Stimulated activated naive B cell treated with anti-CD40 and anti-IgM and Interleukin-4, amounts not matched to agents 10 μg/mL and 1 μg/mL and 100 μg/mL, for 72 hours (primary cell): ENCODE data around the gene SV2C.
"Not testable (repeated sequence)": the region's sequence is repeated elsewhere in the genome, so short reads cannot be mapped to it uniquely, and the experiment has no call there.

Experiments used
- ATAC-seq, 2 donors: fragments of 150-1000 bp; cut with Tn5 transposase; replicated peaks; 2 replicates each; pipeline ENCODE4 v1.10.0; 2021; ENCODE audit warnings: moderate library complexity in 1 of 2
- DNase-seq: peaks from one replicate; pipeline ENCODE4 v3.0.0; 2021
- H3K27ac Mint-ChIP-seq: one replicate; pipeline ENCODE4 v1.8.0; 2022; ENCODE audit warnings: mild to moderate bottlenecking, mixed read lengths
- H3K27me3 Mint-ChIP-seq, 2 donors: one replicate each; pipeline ENCODE4 v1.8.0; 2022; ENCODE audit warnings: mixed read lengths in 2 of 2
- H3K36me3 Mint-ChIP-seq, 2 donors: one replicate each; pipeline ENCODE4 v1.8.0; 2022; ENCODE audit warnings: mixed read lengths in 2 of 2, mild to moderate bottlenecking in 1 of 2
- H3K4me1 Mint-ChIP-seq, 2 donors: one replicate each; pipeline ENCODE4 v1.8.0; 2022; ENCODE audit warnings: mixed read lengths in 2 of 2, mild to moderate bottlenecking in 1 of 2
- H3K4me3 Mint-ChIP-seq, 2 donors: one replicate each; pipeline ENCODE4 v1.8.0; 2022; ENCODE audit warnings: mild to moderate bottlenecking in 2 of 2, mixed read lengths in 2 of 2, moderate library complexity in 1 of 2
- H3K9me3 Mint-ChIP-seq, 2 donors: one replicate each; pipeline ENCODE4 v1.8.0; 2022; ENCODE audit warnings: mixed read lengths in 2 of 2, mild to moderate bottlenecking in 1 of 2

Gene SV2C

GRCh38 chr5:76280494-76280893 is 197.3 kb downstream of the SV2C start:
- H3K4me3 Mint-ChIP-seq, result no peak overlapping the region
- H3K4me1 Mint-ChIP-seq, result no peaks in the 10 kb centered on the region
- ATAC-seq, result no peak
- H3K27me3 Mint-ChIP-seq, result no peaks in the 10 kb centered on the region
- DNase-seq, result no peak
- H3K9me3 Mint-ChIP-seq, result no peaks in the 10 kb centered on the region
- H3K36me3 Mint-ChIP-seq, result no peaks in the 10 kb centered on the region
- H3K27ac Mint-ChIP-seq, result no peak overlapping the region

GRCh38 chr5:76283670-76284069 is 200.5 kb downstream of the SV2C start:
- Mint-ChIP-seq H3K27me3 (no peaks in the 10 kb centered on the region), H3K36me3 (no peaks in the 10 kb centered on the region), H3K9me3 (no peaks in the 10 kb centered on the region), H3K4me3 (no peak overlapping the region), H3K4me1 (no peaks in the 10 kb centered on the region), H3K27ac (no peak overlapping the region)
- ATAC-seq (no peak), DNase-seq (no peak)

GRCh38 chr5:76289692-76290091 is 206.5 kb downstream of the SV2C start:
- H3K9me3 Mint-ChIP-seq, result no peaks in the 10 kb centered on the region
- DNase-seq (no peak), ATAC-seq (no peak)
- no peaks in the 10 kb centered on the region for H3K27me3 Mint-ChIP-seq
- H3K4me1 Mint-ChIP-seq, result peaks cover 7 to 9% of the 10 kb centered on the region in 2 donors
- no peak overlapping the region for H3K27ac Mint-ChIP-seq
- H3K36me3 Mint-ChIP-seq, result no peaks in the 10 kb centered on the region
- no peak overlapping the region for H3K4me3 Mint-ChIP-seq

GRCh38 chr5:76290321-76290757 is 207.2 kb downstream of the SV2C start:
- no peaks in the 10 kb centered on the region for H3K27me3 Mint-ChIP-seq
- no peaks in the 10 kb centered on the region for H3K36me3 Mint-ChIP-seq
- DNase-seq, result no peak
- no peak overlapping the region for H3K27ac Mint-ChIP-seq
- H3K4me1 Mint-ChIP-seq, result peaks cover 7 to 9% of the 10 kb centered on the region in 2 donors
- H3K9me3 Mint-ChIP-seq, result no peaks in the 10 kb centered on the region
- no peak for ATAC-seq
- H3K4me3 Mint-ChIP-seq, result no peak overlapping the region

- peaks cover 7 to 9% of the 10 kb centered on the region in 2 donors for H3K4me1 Mint-ChIP-seq
- ATAC-seq (no peak), DNase-seq (no peak)
- H3K27me3 Mint-ChIP-seq, result peaks cover 0 to 4% of the 10 kb centered on the region in 2 donors
- no peak overlapping the region for H3K27ac Mint-ChIP-seq
- no peaks in the 10 kb centered on the region for H3K9me3 Mint-ChIP-seq
- no peaks in the 10 kb centered on the region for H3K36me3 Mint-ChIP-seq
- H3K4me3 Mint-ChIP-seq, result no peak overlapping the region
Measured at GRCh38 chr5:76291305-76292077, 208.3 kb downstream of the SV2C start.

GRCh38 chr5:76292620-76293322 is 209.6 kb downstream of the SV2C start:
- DNase-seq (no peak), ATAC-seq (peak; percentile 54 to 67)
- no peak overlapping the region for H3K27ac Mint-ChIP-seq
- no peak overlapping the region for H3K4me3 Mint-ChIP-seq
- no peaks in the 10 kb centered on the region for H3K9me3 Mint-ChIP-seq
- H3K4me1 Mint-ChIP-seq, result peaks cover 7 to 9% of the 10 kb centered on the region in 2 donors
- peaks cover 0 to 4% of the 10 kb centered on the region in 2 donors for H3K27me3 Mint-ChIP-seq
- H3K36me3 Mint-ChIP-seq, result no peaks in the 10 kb centered on the region

GRCh38 chr5:76294573-76294972 is 211.4 kb downstream of the SV2C start:
- peaks cover 7 to 9% of the 10 kb centered on the region in 2 donors for H3K4me1 Mint-ChIP-seq
- H3K4me3 Mint-ChIP-seq, result no peak overlapping the region
- H3K36me3 Mint-ChIP-seq, result no peaks in the 10 kb centered on the region
- H3K27me3 Mint-ChIP-seq, result peaks cover 0 to 8% of the 10 kb centered on the region in 2 donors
- no peak for ATAC-seq
- DNase-seq, result no peak
- no peak overlapping the region for H3K27ac Mint-ChIP-seq
- no peaks in the 10 kb centered on the region for H3K9me3 Mint-ChIP-seq

GRCh38 chr5:76298852-76299251 is 215.7 kb downstream of the SV2C start:
- no peak overlapping the region for H3K27ac Mint-ChIP-seq
- peaks cover 3 to 5% of the 10 kb centered on the region in 2 donors for H3K4me1 Mint-ChIP-seq
- no peak overlapping the region for H3K4me3 Mint-ChIP-seq
- DNase-seq, result no peak
- H3K36me3 Mint-ChIP-seq, result no peaks in the 10 kb centered on the region
- no peak for ATAC-seq
- H3K9me3 Mint-ChIP-seq, result no peaks in the 10 kb centered on the region
- peaks cover 0 to 8% of the 10 kb centered on the region in 2 donors for H3K27me3 Mint-ChIP-seq

GRCh38 chr5:76299592-76299991 is 216.4 kb downstream of the SV2C start:
- Mint-ChIP-seq H3K36me3 (no peaks in the 10 kb centered on the region), H3K9me3 (no peaks in the 10 kb centered on the region), H3K4me3 (no peak overlapping the region), H3K27ac (no peak overlapping the region), H3K4me1 (peaks cover 7 to 10% of the 10 kb centered on the region in 2 donors), H3K27me3 (peaks cover 0 to 8% of the 10 kb centered on the region in 2 donors)
- ATAC-seq (no peak), DNase-seq (no peak)

GRCh38 chr5:76301932-76302331 is 218.7 kb downstream of the SV2C start:
- DNase-seq, H3K36me3 Mint-ChIP-seq, H3K9me3 Mint-ChIP-seq, H3K4me3 Mint-ChIP-seq, H3K27ac Mint-ChIP-seq, ATAC-seq, H3K27me3 Mint-ChIP-seq: not testable (repeated sequence)
- peaks cover 7 to 10% of the 10 kb centered on the region in 2 donors for H3K4me1 Mint-ChIP-seq

GRCh38 chr5:76302661-76303060 is 219.5 kb downstream of the SV2C start:
- H3K4me3 Mint-ChIP-seq, H3K27me3 Mint-ChIP-seq, H3K36me3 Mint-ChIP-seq, ATAC-seq, H3K9me3 Mint-ChIP-seq, DNase-seq, H3K27ac Mint-ChIP-seq: not testable (repeated sequence)
- peaks cover 7 to 10% of the 10 kb centered on the region in 2 donors for H3K4me1 Mint-ChIP-seq

GRCh38 chr5:76303921-76304320 is 220.7 kb downstream of the SV2C start:
- ATAC-seq, result peak; percentile 87 to 92
- H3K4me1 Mint-ChIP-seq, result peaks cover 7 to 10% of the 10 kb centered on the region in 2 donors
- H3K4me3 Mint-ChIP-seq, result no peak overlapping the region
- H3K27me3 Mint-ChIP-seq, result no peaks in the 10 kb centered on the region
- no peaks in the 10 kb centered on the region for H3K36me3 Mint-ChIP-seq
- DNase-seq, result peak; percentile 17
- H3K9me3 Mint-ChIP-seq, result no peaks in the 10 kb centered on the region
- H3K27ac Mint-ChIP-seq, result no peak overlapping the region

GRCh38 chr5:76305269-76305668 is 222.1 kb downstream of the SV2C start:
- no peak for DNase-seq

GRCh38 chr5:76305775-76306174 is 222.6 kb downstream of the SV2C start:
- Mint-ChIP-seq H3K27ac (no peak overlapping the region), H3K4me3 (no peak overlapping the region), H3K36me3 (no peaks in the 10 kb centered on the region), H3K9me3 (peaks cover 0 to 4% of the 10 kb centered on the region in 2 donors), H3K4me1 (peaks cover 7 to 10% of the 10 kb centered on the region in 2 donors), H3K27me3 (no peaks in the 10 kb centered on the region)
- DNase-seq (no peak), ATAC-seq (no peak)

More at GRCh38 chr5:76305269-76305668, 222.1 kb downstream of the SV2C start:
- Mint-ChIP-seq H3K27ac (no peak overlapping the region), H3K4me1 (peaks cover 7 to 10% of the 10 kb centered on the region in 2 donors), H3K27me3 (no peaks in the 10 kb centered on the region), H3K36me3 (no peaks in the 10 kb centered on the region), H3K9me3 (peaks cover 0 to 3% of the 10 kb centered on the region in 2 donors), H3K4me3 (no peak overlapping the region)
- no peak for ATAC-seq

GRCh38 chr5:76310208-76310607 is 227.0 kb downstream of the SV2C start:
- Mint-ChIP-seq H3K27ac (no peak overlapping the region), H3K4me3 (no peak overlapping the region), H3K4me1 (no peaks in the 10 kb centered on the region), H3K27me3 (peaks cover 0 to 4% of the 10 kb centered on the region in 2 donors), H3K9me3 (peaks cover 0 to 4% of the 10 kb centered on the region in 2 donors), H3K36me3 (no peaks in the 10 kb centered on the region)
- ATAC-seq (no peak), DNase-seq (no peak)
